K562 (cell line): Measurements from ENCODE around the gene TMC4. TPM values are rescaled to one million over a fixed set of nuclear protein-coding genes. Genes with fewer than 3 reads are reported as not detected.

ENCODE experiments used
- ARHGAP35 ChIP-seq: fragments of 450-650 bp; IDR thresholded peaks from 2 replicates; pipeline ENCODE4 v1.6.1; 2018; ENCODE audit not compliant: partially characterized antibody
- EP400 ChIP-seq: fragments of 450-650 bp; IDR thresholded peaks from 2 replicates; pipeline ENCODE4 v1.6.1; 2017; ENCODE audit warnings: antibody characterized with exemption, mild to moderate bottlenecking, moderate library complexity
- MCM2 ChIP-seq: fragments of 450-650 bp; IDR thresholded peaks from 2 replicates; pipeline ENCODE4 v1.6.1; 2017; ENCODE audit warnings: low read depth, mild to moderate bottlenecking
- MEF2A ChIP-seq: IDR thresholded peaks from 2 replicates; pipeline ENCODE4 v1.6.1; 2011; ENCODE audit warnings: low read depth, mild to moderate bottlenecking, low read length, moderate library complexity; ENCODE audit not compliant: control insufficient read depth
- NBN ChIP-seq: fragments of 450-650 bp; IDR thresholded peaks from 2 replicates; pipeline ENCODE4 v1.6.1; 2016; ENCODE audit warnings: low read depth, mild to moderate bottlenecking
- NFXL1 ChIP-seq: fragments of 450-650 bp; formaldehyde crosslinking; IDR thresholded peaks from 2 replicates; pipeline ENCODE4 v1.4.0; 2021; ENCODE audit warnings: mild to moderate bottlenecking
- NR4A1 ChIP-seq, 2 experiments: fragments of 250-450 bp in 1 of 2; fragments of 450-650 bp in 1 of 2; sonication (Bioruptor Pico) in 1 of 2; IDR thresholded peaks; 2 replicates each; pipeline versions ENCODE4 v1.4.0 to v1.6.1; 2016 to 2020; ENCODE audit warnings: mild to moderate bottlenecking in 2 of 2, missing compliant biosample characterization in 1 of 2, missing genetic modification characterization in 1 of 2, moderate library complexity in 1 of 2
- POLR2AphosphoS2 ChIP-seq: IDR thresholded peaks from 2 replicates; pipeline ENCODE4 v1.6.1; 2012; ENCODE audit warnings: low read length, improper control_type of control experiment
- POLR3G ChIP-seq: IDR thresholded peaks from 2 replicates; pipeline ENCODE4 v1.6.1; 2011; ENCODE audit not compliant: insufficient read length, insufficient replicate concordance; ENCODE audit errors: extremely low read depth
- POU5F1 ChIP-seq: fragments of 150-350 bp; IDR thresholded peaks from 2 replicates; pipeline ENCODE4 v1.6.1; 2014; ENCODE audit warnings: borderline replicate concordance, low read length, low read depth, mild to moderate bottlenecking; ENCODE audit not compliant: partially characterized antibody
- RAD51 ChIP-seq: fragments of 450-650 bp; IDR thresholded peaks from 2 replicates; pipeline ENCODE4 v1.7.1; 2016; ENCODE audit warnings: low read depth, mild to moderate bottlenecking, borderline replicate concordance
- SLC30A9 ChIP-seq: fragments of 250-450 bp; sonication (Bioruptor Pico); IDR thresholded peaks from 2 replicates; pipeline ENCODE4 v1.8.0; 2022; ENCODE audit warnings: mild to moderate bottlenecking, moderate library complexity
- SMARCB1 ChIP-seq: IDR thresholded peaks from 2 replicates; pipeline ENCODE4 v1.6.1; 2011; ENCODE audit warnings: improper control_type of control experiment, low read depth; ENCODE audit not compliant: insufficient read length
- SMC3 ChIP-seq: conservative IDR thresholded peaks from 2 replicates; pipeline ENCODE4 v1.6.1; 2011; ENCODE audit warnings: low read depth, low read length, improper control_type of control experiment; ENCODE audit not compliant: insufficient read depth
- SNRNP70 ChIP-seq: fragments of 200-400 bp; formaldehyde crosslinking; optimal IDR thresholded peaks from 2 replicates; pipeline ENCODE3; 2017; ENCODE audit warnings: low read depth, low read length
- STAT5A ChIP-seq: IDR thresholded peaks from 2 replicates; pipeline ENCODE4 v1.6.1; 2012; ENCODE audit warnings: low read length, inconsistent platforms, borderline replicate concordance
- ZBTB12 ChIP-seq: fragments of 250-450 bp; sonication (Bioruptor Pico); IDR thresholded peaks from 2 replicates; pipeline ENCODE4 v1.4.0; 2020
- ZNF232 ChIP-seq: sonication (generic); formaldehyde crosslinking; IDR thresholded peaks from 2 replicates; pipeline ENCODE4 v1.8.0; 2022; ENCODE audit warnings: mild to moderate bottlenecking, missing genetic modification reagents
- ZNF41 ChIP-seq: fragments of 250-450 bp; sonication (Bioruptor Pico); conservative IDR thresholded peaks from 2 replicates; pipeline ENCODE4 v1.4.0; 2020; ENCODE audit warnings: mild to moderate bottlenecking
- polyA plus RNA-seq, 8 experiments: library from polyadenylated mRNA; depleted of rRNA in 4 of 8; stranded (reverse) in 5 of 8; unstranded in 3 of 8; fragments of >200 nt; fragmentation: Nextera tagmentation in 2 of 8; fragmentation: Illumina TruSeq in 1 of 8; extraction: Ambion mirVana in 2 of 8; extraction: Trizol in 1 of 8; gene quantifications; 2 replicates each; pipeline versions ENCODE4 v1.2.1 to v1.2.3, GENCODE V29; 2011 to 2014; ENCODE audit warnings: inconsistent platforms in 1 of 8, missing spikeins in 1 of 8
- total RNA-seq, 7 experiments: library from RNA; depleted of rRNA in 6 of 7; stranded (reverse); fragments of >200 nt in 6 of 7; fragmentation: Illumina TruSeq in 2 of 7; extraction: Trizol in 2 of 7; gene quantifications; 2 replicates each; pipeline versions ENCODE4 v1.2.1 to v1.2.3, GENCODE V29; 2011 to 2021; ENCODE audit warnings: low replicate concordance in 1 of 7
- TF ChIP-seq, protein P1 (sequence below), 2 experiments: IDR thresholded peaks; 2 replicates each; pipeline ENCODE4 v1.6.1; 2011; ENCODE audit warnings: borderline replicate concordance in 1 of 2, control low read depth in 1 of 2, low read depth in 1 of 2, low read length in 1 of 2, mild to moderate bottlenecking in 1 of 2, mixed read lengths in 1 of 2, moderate library complexity in 1 of 2; ENCODE audit not compliant: insufficient read depth in 1 of 2, insufficient read length in 1 of 2, poor library complexity in 1 of 2, severe bottlenecking in 1 of 2; ENCODE audit errors: extremely low read depth in 1 of 2
- TF ChIP-seq, protein P2 (sequence below): sonication (generic); formaldehyde crosslinking; IDR thresholded peaks from 2 replicates; pipeline ENCODE4 v1.8.0; 2022; ENCODE audit warnings: mild to moderate bottlenecking, missing genetic modification reagents

The TMC4 gene
- total and polyA plus RNA-seq, 9 of the 15 experiments (the other 6 are each of a cell fraction or from before 2014, with no cell fraction given) = 0.12 to 0.79 (median 0.36) TPM; not detected in 2

GRCh38 chr19:54115109-54116063, 57.6 kb downstream of the TMC4 start, which contains the start of the genes PRPF31 and TFPT (continued):
- TF ChIP-seq POLR2AphosphoS2 (peak; percentile 90; the same call in 1 of the 2 replicates), ZNF41 (no peak), NR4A1 (CRISPR knock-in tag; IDR thresholded peaks at IDR 0.05) (no peak), NR4A1 (tag; IDR thresholded peaks at IDR 0.05) (peak; percentile 90), NBN (peak; percentile 94), RAD51 (no peak), SNRNP70 (no peak), EP400 (peak; percentile 97), POLR3G (no peak), ZBTB12 (CRISPR knock-in tag) (peak; percentile 98), NFXL1 (CRISPR knock-in tag) (no peak), MCM2 (no peak), ARHGAP35 (no peak), STAT5A (no peak), POU5F1 (peak; percentile 57), ZNF232 (CRISPR knock-in tag) (no peak), SLC30A9 (CRISPR knock-in tag) (no peak), SMC3 (no peak), SMARCB1 (no peak), MEF2A (no peak)
- TF ChIP-seq, protein P1, sequence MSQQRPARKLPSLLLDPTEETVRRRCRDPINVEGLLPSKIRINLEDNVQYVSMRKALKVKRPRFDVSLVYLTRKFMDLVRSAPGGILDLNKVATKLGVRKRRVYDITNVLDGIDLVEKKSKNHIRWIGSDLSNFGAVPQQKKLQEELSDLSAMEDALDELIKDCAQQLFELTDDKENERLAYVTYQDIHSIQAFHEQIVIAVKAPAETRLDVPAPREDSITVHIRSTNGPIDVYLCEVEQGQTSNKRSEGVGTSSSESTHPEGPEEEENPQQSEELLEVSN (IDR thresholded peaks at IDR 0.05; ENCODE audit: borderline replicate concordance in 1 of 2, extremely low read depth in 1 of 2, insufficient read depth in 1 of 2, insufficient read length in 1 of 2, low read depth in 1 of 2, low read length in 1 of 2, poor library complexity in 1 of 2, severe bottlenecking in 1 of 2) = peak in 1 of 2 experiments; percentile 38
- TF ChIP-seq, protein P2, sequence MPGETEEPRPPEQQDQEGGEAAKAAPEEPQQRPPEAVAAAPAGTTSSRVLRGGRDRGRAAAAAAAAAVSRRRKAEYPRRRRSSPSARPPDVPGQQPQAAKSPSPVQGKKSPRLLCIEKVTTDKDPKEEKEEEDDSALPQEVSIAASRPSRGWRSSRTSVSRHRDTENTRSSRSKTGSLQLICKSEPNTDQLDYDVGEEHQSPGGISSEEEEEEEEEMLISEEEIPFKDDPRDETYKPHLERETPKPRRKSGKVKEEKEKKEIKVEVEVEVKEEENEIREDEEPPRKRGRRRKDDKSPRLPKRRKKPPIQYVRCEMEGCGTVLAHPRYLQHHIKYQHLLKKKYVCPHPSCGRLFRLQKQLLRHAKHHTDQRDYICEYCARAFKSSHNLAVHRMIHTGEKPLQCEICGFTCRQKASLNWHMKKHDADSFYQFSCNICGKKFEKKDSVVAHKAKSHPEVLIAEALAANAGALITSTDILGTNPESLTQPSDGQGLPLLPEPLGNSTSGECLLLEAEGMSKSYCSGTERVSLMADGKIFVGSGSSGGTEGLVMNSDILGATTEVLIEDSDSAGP = 0 out of 2 replicates have a peak, but pooled peaks have one; percentile 41
